NCI-H2227 (cell line): ENCODE data around the gene AKAP8.
"Not testable (repeated sequence)": the region's sequence is repeated elsewhere in the genome, so short reads cannot be mapped to it uniquely, and the experiment has no call there.

Experiments used
- DNase-seq: peaks from one replicate; lab custom pipeline; 2025; ENCODE audit not compliant: unreplicated experiment; lab: John Stamatoyannopoulos, UW

Gene AKAP8

GRCh38 chr19:15379083-15379998 lies at the start of gene AKAP8:
Gene AKAP8 (minus strand): TSS chr19:15379787. CDS start chr19:15379731, 56 bp downstream.
- DNase-seq, result peak; percentile 97

GRCh38 chr19:15427991-15428471 lies 48.4 kb upstream of the AKAP8 start:
- no peak for DNase-seq

- DNase-seq, result no peak
These were observed 47.7 kb upstream of the AKAP8 start for GRCh38 chr19:15427350-15427700.

- DNase-seq, result peak; percentile 48
These were observed 47.1 kb upstream of the AKAP8 start for GRCh38 chr19:15426485-15427349.

GRCh38 chr19:15425321-15425950 lies 45.8 kb upstream of the AKAP8 start:
- no peak for DNase-seq

- no peak for DNase-seq
These were observed 45.2 kb upstream of the AKAP8 start for GRCh38 chr19:15424692-15425272.

- DNase-seq, result no peak
These were observed 44.5 kb upstream of the AKAP8 start for GRCh38 chr19:15424121-15424520.

GRCh38 chr19:15423130-15423529 lies 43.5 kb upstream of the AKAP8 start:
- no peak for DNase-seq

- no peak for DNase-seq
These were observed 42.9 kb upstream of the AKAP8 start for GRCh38 chr19:15422296-15423075.

- no peak for DNase-seq
These were observed 42.2 kb upstream of the AKAP8 start for GRCh38 chr19:15421721-15422260.

- no peak for DNase-seq
These were observed 41.6 kb upstream of the AKAP8 start for GRCh38 chr19:15421136-15421695.

GRCh38 chr19:15419413-15420025 lies 39.9 kb upstream of the AKAP8 start:
- peak; percentile 3 for DNase-seq

GRCh38 chr19:15418579-15419412 lies 39.2 kb upstream of the AKAP8 start, which contains the start of gene AKAP8L:
Gene AKAP8L (minus strand): TSS chr19:15418988. CDS start chr19:15418923, 65 bp downstream.
- DNase-seq, result peak; percentile 98

- DNase-seq, result peak; percentile 39
These were observed 38.6 kb upstream of the AKAP8 start for GRCh38 chr19:15418231-15418578.

GRCh38 chr19:15417699-15418098 lies 38.1 kb upstream of the AKAP8 start:
- no peak for DNase-seq

- peak; percentile 32 for DNase-seq
These were observed 33.2 kb upstream of the AKAP8 start for GRCh38 chr19:15412832-15413231.

- DNase-seq, result not testable (repeated sequence)
These were observed 31.8 kb upstream of the AKAP8 start for GRCh38 chr19:15411351-15411750.

GRCh38 chr19:15404780-15405211 lies 25.2 kb upstream of the AKAP8 start:
- DNase-seq, result no peak
